ENCODE measurements around the gene DNAH17.

The DNAH17 gene

DNA sequence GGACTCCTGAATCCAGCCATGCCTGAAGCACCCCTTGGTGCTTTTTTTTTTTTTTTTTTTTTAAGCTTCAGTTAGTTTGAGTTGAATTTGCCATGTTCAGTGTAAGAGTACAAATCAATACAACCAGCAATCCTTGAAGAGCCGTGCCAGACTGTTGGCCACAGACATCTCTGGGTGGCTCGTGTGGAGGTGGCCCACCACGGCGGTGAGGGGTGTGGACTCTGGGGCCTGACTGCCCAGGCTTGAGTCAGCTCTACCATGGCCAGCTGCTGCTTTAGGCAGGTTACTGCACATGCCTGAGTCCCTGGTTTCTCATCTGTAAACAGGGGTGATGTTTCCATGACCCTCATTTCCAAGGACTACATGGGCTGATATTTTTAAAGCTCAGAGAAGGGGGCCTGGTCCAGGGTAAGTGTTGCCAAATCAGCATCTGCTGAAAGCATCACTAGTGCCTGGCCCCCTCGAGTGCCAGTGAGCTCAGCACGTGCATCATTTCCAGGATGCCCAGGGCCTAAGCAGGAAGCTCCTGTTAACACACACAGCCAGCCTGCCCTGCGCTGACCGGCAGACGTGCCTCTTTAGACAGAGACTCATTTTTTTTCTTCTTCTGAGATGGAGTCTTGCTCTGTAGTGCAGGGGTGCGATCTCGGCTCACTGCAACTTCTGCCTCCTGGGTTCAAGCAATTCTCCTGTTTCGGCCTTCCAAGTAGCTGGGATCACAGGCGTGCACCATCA is 90.1 kb downstream of the DNAH17 start:
- no peak for FAIRE-seq

DNA sequence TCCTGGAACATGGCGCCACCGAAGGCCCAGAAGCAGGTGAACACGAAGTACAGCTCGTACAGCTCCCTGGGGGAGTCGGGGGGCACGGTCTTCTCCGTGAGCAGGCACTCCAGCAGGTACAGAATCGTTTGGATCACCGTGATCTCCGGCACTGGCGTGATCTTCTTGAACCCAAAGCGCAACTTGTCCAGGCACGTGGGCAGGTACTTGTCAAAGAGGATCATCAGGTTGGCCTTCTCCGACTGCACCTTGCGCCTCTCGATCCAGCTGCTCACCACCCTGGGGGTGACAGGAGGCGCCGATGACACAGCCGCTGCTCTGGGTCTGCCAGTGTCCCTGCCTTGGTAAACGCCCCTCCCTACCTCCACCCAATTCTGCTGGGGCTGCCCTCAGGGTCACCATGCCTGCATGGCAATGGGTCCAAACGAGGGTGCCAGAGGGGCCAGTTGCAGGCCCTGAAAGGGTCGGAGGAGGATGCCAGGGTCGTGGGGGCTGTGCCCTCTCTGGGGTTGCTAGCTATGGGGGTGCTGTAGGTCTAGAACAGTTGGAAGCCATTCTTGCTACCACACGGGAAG is 90.9 kb downstream of the DNAH17 start:
- DNase-seq (ENCODE audit: extremely low spot score, insufficient read length, low read depth) (no peak), FAIRE-seq (no peak)

More for the DNA sequence above, 90.1 kb downstream of the DNAH17 start:
- DNase-seq (ENCODE audit: extremely low spot score, insufficient read length, low read depth): no peak

DNA sequence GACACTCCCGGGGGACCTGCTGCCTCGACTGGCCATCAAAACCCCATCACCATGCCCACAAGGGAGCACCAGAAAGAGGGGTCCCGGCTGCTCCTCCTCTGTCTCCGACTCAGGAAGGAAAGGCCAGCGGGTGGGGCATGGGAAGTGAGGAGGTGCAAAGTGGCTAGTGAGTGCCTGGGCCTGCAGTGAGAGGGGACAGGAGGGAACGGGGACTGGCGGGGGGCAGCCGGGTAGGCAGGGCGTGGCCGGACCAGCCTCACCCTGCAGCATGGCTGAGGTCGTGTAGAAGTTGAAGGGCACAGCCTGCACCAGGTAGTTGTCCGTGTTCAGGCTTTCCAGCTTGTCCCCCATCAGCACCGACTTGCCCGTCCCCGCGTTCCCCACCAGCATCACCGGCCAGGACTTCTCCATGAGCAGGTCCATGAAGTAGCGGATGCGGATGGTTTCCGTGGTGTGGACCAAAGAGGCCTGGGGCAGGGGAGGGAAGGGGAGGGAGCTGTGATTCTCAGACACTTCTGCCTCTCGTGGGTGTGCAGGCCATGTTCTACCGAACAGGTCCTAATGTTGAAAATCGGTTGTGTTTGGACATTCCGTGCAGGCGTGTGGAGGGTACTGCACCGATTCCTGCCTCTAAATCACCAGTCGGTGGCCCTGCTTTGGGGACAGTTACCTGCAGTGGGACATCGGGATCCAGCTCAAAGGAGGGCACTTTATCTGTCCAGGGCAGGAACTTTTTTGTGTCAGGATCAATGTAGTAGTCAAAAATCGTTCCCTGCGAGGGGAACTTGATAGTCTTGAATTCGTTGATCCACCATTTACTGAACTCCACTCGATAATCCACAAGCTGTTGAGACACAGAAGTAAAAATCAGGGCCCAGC is 91.7 kb downstream of the DNAH17 start:
- DNase-seq (ENCODE audit: extremely low spot score, insufficient read length, low read depth) (no peak), FAIRE-seq (no peak)

- FAIRE-seq: no peak
- peak; percentile 56 for DNase-seq (ENCODE audit: extremely low spot score, insufficient read length, low read depth)
Measured at GRCh38 chr17:78484271-78485246, 92.6 kb downstream of the DNAH17 start.

DNA sequence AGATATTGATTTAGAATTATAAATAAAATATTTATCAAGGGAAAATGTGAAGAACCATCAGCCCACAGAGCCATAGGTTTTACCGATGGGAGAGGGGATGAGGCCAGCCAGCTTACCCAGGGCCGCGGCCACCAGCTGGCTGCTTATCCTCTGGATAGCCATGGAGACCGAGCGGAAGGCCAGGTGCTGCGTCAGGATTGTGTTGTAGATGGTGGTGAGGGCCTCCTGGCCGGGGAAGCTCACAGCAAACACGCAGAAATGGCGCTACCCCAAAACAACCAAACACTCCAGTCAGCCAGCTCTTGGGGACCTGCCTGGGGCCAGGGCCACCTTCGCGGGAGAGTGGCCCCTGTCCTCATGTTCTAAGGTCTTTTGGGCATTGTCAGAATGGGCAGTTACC is 97.8 kb downstream of the DNAH17 start:
- no peak for DNase-seq (ENCODE audit: extremely low spot score, insufficient read length, low read depth)
- FAIRE-seq: no peak

GRCh38 chr17:78478757-78479297 is 98.4 kb downstream of the DNAH17 start:
- FAIRE-seq: no peak
- no peak for DNase-seq (ENCODE audit: extremely low spot score, insufficient read length, low read depth)

- no peak for DNase-seq (ENCODE audit: extremely low spot score, insufficient read length, low read depth)
Measured at GRCh38 chr17:78477913-78478756, 99.1 kb downstream of the DNAH17 start.

DNA sequence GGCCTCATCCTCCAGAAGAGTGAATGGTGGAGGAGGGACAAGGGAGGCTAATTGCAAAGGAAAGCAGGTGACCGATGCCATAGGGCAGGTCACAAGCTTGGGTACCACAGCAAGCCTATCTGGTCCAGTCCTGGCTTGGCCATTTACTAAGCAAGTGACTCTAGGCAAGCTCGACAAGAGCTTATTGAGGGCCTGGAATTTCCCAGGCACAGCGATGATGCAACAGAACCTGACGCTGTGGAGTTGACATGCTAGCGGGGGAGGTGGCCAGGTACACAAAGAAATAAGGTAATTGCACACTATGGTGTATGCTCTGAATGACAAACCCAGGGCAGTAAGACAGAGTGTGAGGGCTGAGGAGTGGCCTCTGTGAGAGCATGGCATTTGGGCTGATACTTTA is 100.2 kb downstream of the DNAH17 start:
- DNase-seq (ENCODE audit: extremely low spot score, insufficient read length, low read depth) (no peak), FAIRE-seq (no peak)

More at GRCh38 chr17:78477913-78478756, 99.1 kb downstream of the DNAH17 start:
- FAIRE-seq: no peak

- FAIRE-seq: no peak
- no peak for DNase-seq (ENCODE audit: extremely low spot score, insufficient read length, low read depth)
Measured at GRCh38 chr17:78476149-78476548, 101.0 kb downstream of the DNAH17 start.

DNA sequence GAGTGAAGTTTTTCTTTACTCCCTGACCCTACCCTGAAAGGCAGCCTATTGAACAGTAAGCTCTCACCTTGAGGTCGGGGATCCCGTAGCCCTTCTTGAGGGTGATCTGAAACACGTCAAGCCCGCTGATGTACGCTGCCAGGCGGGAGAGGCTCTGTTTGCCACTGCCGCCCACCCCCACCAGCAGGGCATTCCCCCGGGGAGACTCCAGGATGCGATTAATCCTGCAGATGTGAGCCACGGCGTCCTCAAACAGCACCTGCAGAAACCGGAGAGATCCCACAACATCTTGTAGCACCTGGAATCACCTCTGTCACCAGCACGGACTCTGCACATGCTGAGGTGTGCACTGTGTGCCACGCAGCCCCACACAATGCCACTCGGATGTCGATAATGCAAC is 102.0 kb downstream of the DNAH17 start:
- FAIRE-seq: no peak
- no peak for DNase-seq (ENCODE audit: extremely low spot score, insufficient read length, low read depth)

GRCh38 chr17:78474614-78475146 is 102.5 kb downstream of the DNAH17 start:
- DNase-seq (ENCODE audit: extremely low spot score, insufficient read length, low read depth) (peak; percentile 46), FAIRE-seq (peak; percentile 97)

DNA sequence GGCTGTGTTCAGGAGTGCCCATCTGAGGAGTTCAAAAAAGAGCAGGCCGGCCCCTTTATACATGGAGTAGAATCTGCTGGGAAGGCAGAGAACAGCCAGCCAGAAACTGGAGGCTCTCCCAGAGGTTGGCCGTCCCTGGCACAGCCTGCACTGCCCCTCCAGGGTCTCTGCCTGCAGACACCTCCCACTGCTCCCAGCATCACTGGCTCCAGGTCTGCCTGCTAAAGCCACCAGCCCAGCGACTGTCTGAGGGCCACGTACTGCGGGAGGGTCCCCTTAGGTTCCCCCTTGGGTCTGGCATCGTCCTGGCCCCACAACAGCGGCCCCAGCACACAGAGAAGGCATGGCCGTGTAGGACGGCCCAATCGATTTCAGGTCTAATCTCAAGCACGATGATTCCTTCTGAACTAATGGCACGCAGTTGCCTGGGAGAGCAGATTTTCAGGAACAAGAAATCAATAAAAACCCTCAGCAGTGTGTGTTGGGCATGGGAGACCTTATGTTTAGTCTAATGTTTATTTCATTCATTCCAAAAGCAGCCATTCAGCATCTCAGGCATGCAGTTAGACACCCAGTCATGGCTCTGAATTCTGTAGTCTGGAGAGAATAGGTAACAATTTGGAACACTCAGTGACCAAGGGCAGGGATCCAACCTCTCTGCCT is 103.1 kb downstream of the DNAH17 start:
- no peak for FAIRE-seq
- no peak for DNase-seq (ENCODE audit: extremely low spot score, insufficient read length, low read depth)

GRCh38 chr17:78472035-78472905 is 104.9 kb downstream of the DNAH17 start:
- FAIRE-seq (peak; percentile 68), DNase-seq (ENCODE audit: extremely low spot score, insufficient read length, low read depth) (peak; percentile 26)

DNA sequence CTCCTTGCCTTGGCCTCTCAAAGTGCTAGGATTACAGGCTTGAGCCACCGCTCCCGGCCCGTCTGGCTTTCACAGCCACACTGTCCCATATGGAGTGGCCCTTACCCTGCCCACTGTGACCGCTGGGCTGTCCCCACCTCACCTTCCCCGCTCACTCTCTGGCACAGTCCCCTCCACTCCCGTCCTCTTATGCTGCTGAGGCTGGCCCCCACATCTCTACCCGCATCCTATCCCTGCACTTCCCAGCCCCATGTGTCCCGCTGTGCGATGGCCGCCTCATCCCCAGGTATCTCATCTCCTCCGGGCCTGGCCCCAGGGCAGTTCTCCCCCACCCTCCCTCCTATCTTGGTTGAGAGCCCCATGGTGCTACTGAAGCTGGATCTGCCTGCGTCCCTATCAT is 105.6 kb downstream of the DNAH17 start:
- no peak for DNase-seq (ENCODE audit: extremely low spot score, insufficient read length, low read depth)

DNA sequence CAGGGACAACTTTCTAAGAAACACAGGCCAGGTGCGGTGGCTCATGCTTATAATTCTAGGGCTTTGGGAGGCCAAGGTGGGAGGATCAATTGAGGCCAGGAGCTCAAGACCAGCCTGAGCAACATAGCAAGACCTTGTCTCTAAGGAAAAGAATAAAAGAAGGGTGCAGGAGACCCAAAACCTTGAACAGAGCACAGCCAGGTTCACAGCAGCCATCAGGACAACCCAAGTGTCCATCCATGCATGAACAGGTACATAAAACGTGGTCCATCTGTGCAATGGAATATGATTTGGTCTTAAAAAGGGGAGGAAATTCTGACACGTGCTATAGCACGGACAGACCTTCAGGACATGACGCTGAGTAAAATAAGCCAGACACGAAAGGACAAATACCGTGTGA is 107.8 kb downstream of the DNAH17 start:
- FAIRE-seq (no peak), DNase-seq (ENCODE audit: extremely low spot score, insufficient read length, low read depth) (no peak)

More for the DNA sequence above, 105.6 kb downstream of the DNAH17 start:
- FAIRE-seq: no peak

DNA sequence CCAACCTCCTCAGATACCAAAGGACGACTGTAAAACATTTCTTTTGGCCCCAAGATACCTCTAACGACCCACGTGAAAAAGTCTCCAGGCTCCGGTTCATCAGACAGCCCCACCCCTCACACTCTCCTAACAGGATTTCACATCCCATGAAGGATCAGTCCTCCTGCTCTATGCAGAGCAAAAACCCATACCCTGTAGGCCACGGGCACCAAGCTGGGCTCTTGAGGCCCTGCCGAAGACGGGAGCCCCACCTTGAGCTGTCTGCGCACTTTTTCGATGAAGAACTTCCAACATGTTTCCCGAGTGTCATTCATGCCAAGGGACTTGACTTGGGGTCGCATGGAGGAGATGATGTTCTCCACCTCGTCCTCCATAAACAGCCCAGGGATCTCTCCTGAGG is 108.8 kb downstream of the DNAH17 start:
- FAIRE-seq (no peak), DNase-seq (ENCODE audit: extremely low spot score, insufficient read length, low read depth) (no peak)
